Measurements from ENCODE around the gene EEF2K.

GRCh38 chr16:22191532-22192260 is 14.4 kb upstream of the EEF2K start:
- no peak for TF ChIP-seq CTCF (IDR thresholded peaks at IDR 0.05 in 2 of 3, conservative IDR thresholded peaks at IDR 0.05 in 1 of 3; ENCODE audit: borderline replicate concordance in 1 of 3, insufficient read depth in 1 of 3, low read depth in 2 of 3, low read length in 2 of 3)
- no peak for TF ChIP-seq POLR2A (IDR thresholded peaks at IDR 0.05; ENCODE audit: borderline replicate concordance, extremely low read depth, insufficient read depth, insufficient read length)
- no peak for TF ChIP-seq SP1 (IDR thresholded peaks at IDR 0.05; ENCODE audit: low read depth)
- TF ChIP-seq ZNF274 (IDR thresholded peaks at IDR 0.05; ENCODE audit: low read depth, low read length) = no peak
- TF ChIP-seq, protein P1, sequence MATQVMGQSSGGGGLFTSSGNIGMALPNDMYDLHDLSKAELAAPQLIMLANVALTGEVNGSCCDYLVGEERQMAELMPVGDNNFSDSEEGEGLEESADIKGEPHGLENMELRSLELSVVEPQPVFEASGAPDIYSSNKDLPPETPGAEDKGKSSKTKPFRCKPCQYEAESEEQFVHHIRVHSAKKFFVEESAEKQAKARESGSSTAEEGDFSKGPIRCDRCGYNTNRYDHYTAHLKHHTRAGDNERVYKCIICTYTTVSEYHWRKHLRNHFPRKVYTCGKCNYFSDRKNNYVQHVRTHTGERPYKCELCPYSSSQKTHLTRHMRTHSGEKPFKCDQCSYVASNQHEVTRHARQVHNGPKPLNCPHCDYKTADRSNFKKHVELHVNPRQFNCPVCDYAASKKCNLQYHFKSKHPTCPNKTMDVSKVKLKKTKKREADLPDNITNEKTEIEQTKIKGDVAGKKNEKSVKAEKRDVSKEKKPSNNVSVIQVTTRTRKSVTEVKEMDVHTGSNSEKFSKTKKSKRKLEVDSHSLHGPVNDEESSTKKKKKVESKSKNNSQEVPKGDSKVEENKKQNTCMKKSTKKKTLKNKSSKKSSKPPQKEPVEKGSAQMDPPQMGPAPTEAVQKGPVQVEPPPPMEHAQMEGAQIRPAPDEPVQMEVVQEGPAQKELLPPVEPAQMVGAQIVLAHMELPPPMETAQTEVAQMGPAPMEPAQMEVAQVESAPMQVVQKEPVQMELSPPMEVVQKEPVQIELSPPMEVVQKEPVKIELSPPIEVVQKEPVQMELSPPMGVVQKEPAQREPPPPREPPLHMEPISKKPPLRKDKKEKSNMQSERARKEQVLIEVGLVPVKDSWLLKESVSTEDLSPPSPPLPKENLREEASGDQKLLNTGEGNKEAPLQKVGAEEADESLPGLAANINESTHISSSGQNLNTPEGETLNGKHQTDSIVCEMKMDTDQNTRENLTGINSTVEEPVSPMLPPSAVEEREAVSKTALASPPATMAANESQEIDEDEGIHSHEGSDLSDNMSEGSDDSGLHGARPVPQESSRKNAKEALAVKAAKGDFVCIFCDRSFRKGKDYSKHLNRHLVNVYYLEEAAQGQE (IDR thresholded peaks at IDR 0.05; ENCODE audit: low read depth) = no peak
- no peak for TF ChIP-seq SRF (IDR thresholded peaks at IDR 0.05; ENCODE audit: low read depth)
- no peak for TF ChIP-seq RAD21 (IDR thresholded peaks at IDR 0.05; ENCODE audit: low read depth)
- no peak for TF ChIP-seq EZH2 (IDR thresholded peaks at IDR 0.05)
- no peak for TF ChIP-seq POLR2AphosphoS5 (IDR thresholded peaks at IDR 0.05; ENCODE audit: low read depth, low read length)
